GM18873 (cell line): ENCODE data around the gene LRMDA.

Experiments
- ATAC-seq: cut with Tn5 transposase; IDR thresholded peaks from one replicate; pipeline ENCODE4 v1.9.1; 2021; ENCODE audit warnings: mild to moderate bottlenecking, moderate library complexity, moderate number of reproducible peaks; ENCODE audit not compliant: unreplicated experiment, low FRiP score

LRMDA gene

GRCh38 chr10:75793848-75794247 is 362.4 kb downstream of the LRMDA start:
- ATAC-seq, result no peak

GRCh38 chr10:75801121-75801520 is 369.7 kb downstream of the LRMDA start:
- ATAC-seq, result no peak

GRCh38 chr10:75801661-75802060 is 370.2 kb downstream of the LRMDA start:
- no peak for ATAC-seq

- no peak for ATAC-seq
These were observed 371.7 kb downstream of the LRMDA start for GRCh38 chr10:75803121-75803520.

- no peak for ATAC-seq
These were observed 372.6 kb downstream of the LRMDA start for GRCh38 chr10:75803816-75804552.

DNA sequence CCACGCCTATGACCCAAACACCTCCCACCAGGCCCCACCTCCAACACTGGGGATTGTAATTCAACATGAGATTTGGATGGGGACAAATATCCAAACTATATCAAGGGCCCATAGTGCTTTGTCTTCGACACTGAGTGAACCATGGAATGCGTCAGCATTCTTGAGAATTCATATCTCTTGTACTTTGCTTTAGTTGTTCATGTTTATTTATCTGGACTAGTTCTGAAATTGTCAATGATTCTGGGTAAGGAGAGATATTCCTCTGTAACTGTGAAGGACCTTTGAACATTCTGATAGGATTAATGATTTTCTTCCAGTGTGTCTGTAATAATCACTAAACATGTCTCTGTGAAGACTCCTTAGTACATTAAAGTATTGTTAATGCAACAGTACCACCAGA is 374.8 kb downstream of the LRMDA start:
- no peak for ATAC-seq

- ATAC-seq, result no peak
These were observed 376.0 kb downstream of the LRMDA start for GRCh38 chr10:75807456-75807855.

GRCh38 chr10:75809003-75809402 is 377.6 kb downstream of the LRMDA start:
- no peak for ATAC-seq

GRCh38 chr10:75814014-75814413 is 382.6 kb downstream of the LRMDA start:
- ATAC-seq, result no peak

DNA sequence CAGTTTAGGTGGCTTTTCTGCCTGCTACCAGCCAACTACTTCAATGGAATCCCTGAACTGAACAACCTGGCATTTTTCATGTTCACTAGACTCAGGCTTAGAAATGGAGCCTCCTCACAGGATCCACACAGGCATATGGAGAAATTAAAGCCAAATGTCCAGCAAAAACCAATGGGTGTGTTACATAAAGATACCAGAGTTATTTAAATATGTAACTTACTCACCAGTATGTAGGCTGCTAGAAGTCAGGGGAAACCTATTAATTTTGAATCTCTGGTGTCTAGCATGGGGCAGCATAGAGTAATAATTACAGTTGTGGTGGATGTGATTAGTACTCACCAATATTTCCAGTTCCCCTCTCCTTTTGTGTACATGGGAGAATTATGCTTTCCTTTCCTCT is 383.6 kb downstream of the LRMDA start:
- no peak for ATAC-seq

DNA sequence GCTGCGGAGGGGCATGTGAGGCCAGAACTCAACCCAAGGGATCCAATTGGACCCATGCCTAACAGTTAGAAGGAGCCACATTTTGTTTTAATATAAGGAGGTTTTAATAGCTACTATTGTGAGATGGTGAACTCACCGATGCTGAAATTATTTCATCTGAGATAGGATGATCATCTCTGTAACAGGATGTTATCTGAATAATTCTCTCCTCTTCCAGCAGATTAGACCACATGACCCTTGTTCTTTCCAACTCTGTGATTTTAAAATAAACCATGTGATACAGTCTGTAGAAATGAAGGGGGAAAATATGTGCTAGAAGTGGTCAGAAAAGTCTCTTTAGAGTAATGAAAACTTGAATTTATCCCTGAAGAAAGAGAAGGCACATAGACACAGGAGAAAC is 385.8 kb downstream of the LRMDA start:
- ATAC-seq, result no peak

- ATAC-seq, result no peak
These were observed 387.1 kb downstream of the LRMDA start for GRCh38 chr10:75818552-75818951.

GRCh38 chr10:75825235-75825634 is 393.8 kb downstream of the LRMDA start:
- ATAC-seq, result no peak

DNA sequence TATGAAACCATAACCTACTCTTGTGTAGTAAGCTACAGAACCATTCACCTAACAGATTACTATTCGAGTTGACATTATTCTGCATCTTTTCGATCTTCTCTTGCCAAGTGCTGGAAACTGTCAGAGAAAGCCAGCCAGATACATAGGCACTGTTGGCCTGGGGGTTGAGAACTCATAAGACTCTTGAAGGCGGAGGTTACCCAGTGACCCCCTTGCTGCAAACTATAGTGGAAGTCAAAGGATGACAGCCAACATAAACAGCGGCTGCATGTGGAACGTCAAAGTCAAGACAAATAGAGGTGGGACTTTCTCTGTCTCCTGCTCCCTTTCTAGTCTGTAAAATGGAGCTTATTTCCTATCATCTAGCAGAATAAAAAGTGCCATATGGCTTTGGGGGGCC is 394.2 kb downstream of the LRMDA start:
- no peak for ATAC-seq

DNA sequence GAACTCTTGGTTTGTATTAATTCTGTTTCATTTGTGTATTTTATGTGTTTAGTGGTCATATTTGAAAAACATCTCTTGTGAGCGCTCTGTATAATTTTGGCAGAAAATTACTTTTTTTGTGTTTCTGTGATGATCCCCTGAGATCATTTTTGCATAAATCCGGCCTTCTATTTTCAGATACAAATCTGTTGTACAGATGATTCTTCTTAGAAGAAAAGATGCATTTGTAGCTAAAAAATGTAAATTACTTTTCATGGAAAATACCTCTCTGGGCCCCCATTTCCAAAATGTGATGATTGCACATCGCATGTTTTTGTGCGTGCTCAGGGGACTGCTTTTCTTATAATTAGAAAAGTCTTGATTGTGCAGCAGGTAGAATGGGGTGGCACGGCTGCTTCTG is 395.4 kb downstream of the LRMDA start:
- ATAC-seq, result no peak

DNA sequence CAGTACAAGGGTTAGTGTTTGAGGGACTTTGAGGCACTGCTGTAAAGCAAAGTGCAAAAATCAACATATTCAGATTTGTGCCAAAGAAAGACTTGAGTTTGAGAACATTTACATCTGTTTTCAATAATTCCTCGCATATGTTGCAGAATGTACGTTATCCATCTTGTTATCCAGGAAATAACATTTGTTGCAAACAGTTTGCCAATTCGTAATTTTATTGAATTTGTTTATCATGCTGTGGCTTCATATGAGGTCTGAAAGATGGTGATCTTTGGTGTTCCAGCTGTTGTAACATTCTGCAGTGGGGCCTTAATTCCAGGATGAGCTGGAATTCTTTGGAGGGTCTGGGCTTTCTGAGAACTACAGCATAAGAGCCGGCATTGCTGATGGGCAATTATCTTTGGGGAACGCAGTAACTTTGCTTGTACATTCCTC is 396.2 kb downstream of the LRMDA start:
- ATAC-seq, result no peak

DNA sequence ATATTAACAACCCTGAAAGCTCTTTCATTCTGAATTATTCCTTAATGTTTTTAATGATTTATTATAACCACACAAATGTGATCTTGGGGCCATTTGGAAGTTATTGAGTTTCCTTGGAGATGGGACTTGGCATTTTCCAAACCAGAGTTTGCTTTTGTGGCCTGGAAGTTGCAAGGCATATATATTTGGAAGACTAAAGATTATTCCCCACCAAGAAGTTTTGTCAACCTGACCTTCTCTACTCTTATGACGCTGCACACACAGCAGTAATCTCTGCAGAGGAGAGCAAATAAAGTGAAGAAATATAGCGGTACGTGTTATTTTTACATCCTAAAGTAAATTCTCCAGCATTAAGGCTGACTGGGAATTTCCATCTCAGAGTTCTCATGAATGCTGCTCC is 397.0 kb downstream of the LRMDA start:
- no peak for ATAC-seq

DNA sequence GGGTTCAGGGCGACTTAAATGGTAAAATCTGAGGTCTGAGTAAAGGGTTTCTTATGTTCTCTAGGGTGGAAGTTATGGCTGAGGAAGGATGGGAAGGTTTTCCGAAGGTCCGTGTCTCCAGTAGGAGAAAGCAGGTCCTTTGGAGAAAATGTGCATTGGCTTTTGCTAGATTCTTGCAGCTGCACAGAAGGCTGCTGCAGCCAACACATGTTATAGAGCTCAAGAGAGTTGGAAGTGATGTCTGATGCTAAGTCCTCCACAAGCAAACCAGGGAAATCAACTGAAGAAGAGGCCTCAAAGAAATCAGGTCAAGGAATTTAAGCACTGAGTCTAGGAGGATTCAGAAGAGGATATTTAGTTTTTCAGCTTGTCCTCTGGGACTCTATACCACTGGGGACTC is 404.6 kb downstream of the LRMDA start:
- ATAC-seq, result no peak

- no peak for ATAC-seq
These were observed 407.1 kb downstream of the LRMDA start for GRCh38 chr10:75838486-75838885.

DNA sequence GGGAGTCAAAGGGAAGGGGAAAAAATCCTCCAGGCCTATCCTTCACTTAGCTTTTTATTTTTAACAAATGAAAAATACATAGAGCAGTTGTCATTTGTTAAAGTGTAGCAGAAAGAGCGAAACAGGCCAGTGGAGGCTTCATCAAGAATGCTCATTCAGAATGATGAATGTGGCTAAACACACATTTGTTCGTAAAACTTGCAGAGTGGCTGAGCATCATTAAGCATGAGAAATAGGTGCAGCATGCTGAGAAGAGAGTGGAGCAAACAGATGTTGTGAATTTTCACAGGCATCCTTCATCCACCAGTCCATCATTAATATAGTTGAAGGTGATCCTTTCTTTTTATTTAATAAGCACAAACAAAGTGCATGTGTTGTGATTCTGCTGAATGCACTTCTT is 407.6 kb downstream of the LRMDA start:
- ATAC-seq, result no peak

GRCh38 chr10:75841266-75841665 is 409.8 kb downstream of the LRMDA start:
- ATAC-seq, result no peak

DNA sequence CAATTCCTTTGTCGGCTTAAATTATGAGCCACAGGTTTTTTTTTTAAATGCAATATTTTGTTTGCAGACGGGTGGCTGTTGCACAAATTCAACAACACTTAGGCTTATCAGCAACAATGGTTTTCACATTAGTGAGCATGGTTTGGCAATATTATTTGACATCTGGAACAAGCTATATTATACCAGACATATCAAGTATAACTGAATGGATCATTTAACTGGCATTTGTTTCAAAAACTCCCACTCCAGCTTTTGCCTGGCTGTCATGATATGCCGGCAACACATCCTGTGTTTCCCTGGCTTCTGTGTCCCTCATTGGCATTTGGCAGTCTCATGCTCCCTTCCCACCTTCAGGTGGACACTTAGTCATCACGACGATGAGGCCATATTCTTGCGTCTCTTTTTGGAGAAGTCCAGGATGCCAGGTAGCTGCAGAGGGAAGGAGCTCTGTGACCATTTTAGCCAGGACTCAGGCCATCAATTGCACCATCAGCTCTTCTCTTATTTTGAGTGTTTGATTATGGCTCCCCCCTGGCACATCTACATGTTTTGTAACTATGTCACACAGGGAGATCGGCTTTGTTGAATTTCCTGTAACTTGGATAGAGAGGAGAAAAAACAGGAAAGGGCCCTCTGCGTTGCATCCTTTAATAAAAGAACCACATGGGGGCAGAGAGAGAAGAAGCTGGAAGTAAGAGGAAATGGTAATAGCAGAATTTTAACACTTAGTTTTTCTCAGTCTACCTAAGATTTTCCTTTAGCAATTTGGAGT is 413.9 kb downstream of the LRMDA start:
- ATAC-seq, result no peak
